Neural cell (in vitro differentiated cells): ENCODE measurements around the gene NOD2. TPM values are rescaled to one million over a fixed set of nuclear protein-coding genes. Genes with fewer than 3 reads are reported as not detected.

ENCODE experiments used
- H2AFZ ChIP-seq: fragments of 200-600, 300-800 bp; sonication (generic), shearing (Covaris generic); 2 replicates; pipeline ENCODE4 v1.6.0; 2014; ENCODE audit warnings: low read depth, mild to moderate bottlenecking, antibody characterized with exemption, low read length, moderate library complexity
- H3F3A ChIP-seq: fragments of 200-600 bp; shearing (Covaris generic); 2 replicates; pipeline ENCODE4 v1.6.1; 2016; ENCODE audit warnings: mild to moderate bottlenecking, moderate library complexity, mixed read lengths, antibody characterized with exemption, low read length; ENCODE audit not compliant: insufficient read depth, poor library complexity, severe bottlenecking
- H3K27ac ChIP-seq: fragments of 200-600, 300-800 bp; sonication (generic), shearing (Covaris generic); 2 replicates; pipeline ENCODE4 v1.5.1; 2014; ENCODE audit warnings: mild to moderate bottlenecking, low read length, moderate library complexity
- H3K27me3 ChIP-seq: fragments of 300-800, 200-600 bp; sonication (generic), shearing (Covaris generic); 2 replicates; pipeline ENCODE4 v1.6.0; 2014; ENCODE audit warnings: mild to moderate bottlenecking, low read depth, low read length, moderate library complexity; ENCODE audit not compliant: insufficient read depth
- H3K36me3 ChIP-seq: fragments of 300-800, 200-600 bp; sonication (generic), shearing (Covaris generic); 2 replicates; pipeline ENCODE4 v1.5.1; 2014; ENCODE audit warnings: mild to moderate bottlenecking, antibody characterized with exemption, low read length, moderate library complexity; ENCODE audit not compliant: insufficient read depth
- H3K4me2 ChIP-seq: fragments of 300-800, 200-600 bp; sonication (generic), shearing (Covaris generic); 2 replicates; pipeline ENCODE4 v1.6.0; 2014; ENCODE audit warnings: mild to moderate bottlenecking, low read length
- H3K4me3 ChIP-seq: fragments of 300-800, 200-600 bp; sonication (generic), shearing (Covaris generic); 2 replicates; pipeline ENCODE4 v1.5.1; 2014; ENCODE audit warnings: mild to moderate bottlenecking, low read length, moderate library complexity
- H3K79me2 ChIP-seq: fragments of 200-600 bp; shearing (Covaris generic); replicated peaks from 2 replicates; pipeline ENCODE4 v1.6.0; 2014; ENCODE audit warnings: mild to moderate bottlenecking, low read length, moderate library complexity; ENCODE audit not compliant: insufficient read depth
- H3K9ac ChIP-seq: fragments of 300-800, 200-600 bp; sonication (generic), shearing (Covaris generic); 2 replicates; pipeline ENCODE4 v1.6.1; 2016; ENCODE audit warnings: mild to moderate bottlenecking, low read length, mixed read lengths
- H3K9me2 ChIP-seq: fragments of 200-600 bp; shearing (Covaris generic); 2 replicates; pipeline ENCODE4 v1.6.1; 2016; ENCODE audit warnings: mild to moderate bottlenecking, low read length, mixed read lengths; ENCODE audit not compliant: insufficient read depth
- H3K9me3 ChIP-seq: fragments of 200-600, 300-800 bp; sonication (generic), shearing (Covaris generic); 2 replicates; pipeline ENCODE4 v1.6.1; 2016; ENCODE audit warnings: mild to moderate bottlenecking, mixed run types, low read length, moderate library complexity, mixed read lengths
- H4K20me1 ChIP-seq: fragments of 200-600 bp; shearing (Covaris generic); 2 replicates; pipeline ENCODE4 v1.6.1; 2016; ENCODE audit warnings: mild to moderate bottlenecking, mixed run types; ENCODE audit not compliant: insufficient read depth
- CTCF ChIP-seq: fragments of 450-650 bp; IDR thresholded peaks from 2 replicates; pipeline ENCODE4 v1.5.1; 2014; ENCODE audit warnings: antibody characterized with exemption, mild to moderate bottlenecking, moderate library complexity; ENCODE audit not compliant: poor library complexity, severe bottlenecking
- EP300 ChIP-seq: fragments of 450-650 bp; conservative IDR thresholded peaks from 2 replicates; pipeline ENCODE4 v1.6.1; 2014; ENCODE audit warnings: antibody characterized with exemption, mild to moderate bottlenecking, moderate library complexity; ENCODE audit not compliant: poor library complexity, severe bottlenecking
- EZH2 ChIP-seq: fragments of 200-600, 300-800 bp; shearing (Covaris generic), sonication (generic); IDR thresholded peaks from 2 replicates; pipeline ENCODE4 v1.6.1; 2014; ENCODE audit warnings: antibody characterized with exemption, low read length, borderline replicate concordance, mild to moderate bottlenecking; ENCODE audit not compliant: insufficient read depth, poor library complexity, severe bottlenecking
- MXI1 ChIP-seq: fragments of 450-650 bp; conservative IDR thresholded peaks from 2 replicates; pipeline ENCODE4 v1.6.1; 2014; ENCODE audit warnings: antibody characterized with exemption, mild to moderate bottlenecking; ENCODE audit not compliant: poor library complexity, severe bottlenecking
- POLR2AphosphoS5 ChIP-seq: IDR thresholded peaks from 2 replicates; pipeline ENCODE4 v1.6.1; 2012
- RAD21 ChIP-seq: fragments of 450-650 bp; conservative IDR thresholded peaks from 2 replicates; pipeline ENCODE4 v1.6.1; 2014; ENCODE audit warnings: antibody characterized with exemption, mild to moderate bottlenecking, moderate library complexity
- REST ChIP-seq: IDR thresholded peaks from 2 replicates; pipeline ENCODE4 v1.6.1; 2012; ENCODE audit warnings: borderline replicate concordance
- SMC3 ChIP-seq: fragments of 450-650 bp; conservative IDR thresholded peaks from 2 replicates; pipeline ENCODE4 v1.6.1; 2014; ENCODE audit warnings: antibody characterized with exemption, mild to moderate bottlenecking, moderate library complexity; ENCODE audit not compliant: poor library complexity
- TAF1 ChIP-seq: IDR thresholded peaks from 2 replicates; pipeline ENCODE4 v1.6.1; 2012; ENCODE audit warnings: low read depth
- polyA plus RNA-seq: library from polyadenylated mRNA; depleted of rRNA; stranded (reverse); fragments of >200 nt; gene quantifications from 2 replicates; pipeline ENCODE4 v1.2.3, GENCODE V29; 2014

Gene NOD2
- polyA plus RNA-seq, 1 donor from 2014 or later, result not detected

- no peak for TF ChIP-seq POLR2AphosphoS5
- TF ChIP-seq EZH2, result no peak
- no peak for TF ChIP-seq MXI1
- TF ChIP-seq CTCF, result no peak
- TF ChIP-seq RAD21, result no peak
- Histone ChIP-seq H3K9ac (no peak overlapping the region), H3K27me3 (no peaks in the 10 kb centered on the region), H2AFZ (no peak overlapping the region), H4K20me1 (no peaks in the 10 kb centered on the region), H3K9me2 (no peaks in the 10 kb centered on the region), H3F3A (no peaks in the 10 kb centered on the region), H3K79me2 (no peaks in the 10 kb centered on the region), H3K9me3 (no peaks in the 10 kb centered on the region), H3K4me2 (no peak overlapping the region), H3K36me3 (no peaks in the 10 kb centered on the region), H3K4me3 (no peak overlapping the region), H3K27ac (no peak overlapping the region)
These were observed 42.3 kb downstream of the NOD2 start for GRCh38 chr16:50735629-50736122.

GRCh38 chr16:50736448-50736847 lies 43.0 kb downstream of the NOD2 start:
- no peak for TF ChIP-seq RAD21
- TF ChIP-seq EP300, result no peak
- TF ChIP-seq MXI1, result no peak
- TF ChIP-seq REST, result no peak
- no peak for TF ChIP-seq CTCF
- no peak for TF ChIP-seq TAF1
- no peak for TF ChIP-seq POLR2AphosphoS5
- no peak for TF ChIP-seq SMC3
- TF ChIP-seq EZH2, result no peak
- no peaks in the 10 kb centered on the region for H3K9me3 ChIP-seq
- no peak overlapping the region for H3K27ac ChIP-seq

More at GRCh38 chr16:50736448-50736847, 43.0 kb downstream of the NOD2 start:
- no peak overlapping the region for H3K4me3 ChIP-seq
- no peaks in the 10 kb centered on the region for H3K36me3 ChIP-seq
- H2AFZ ChIP-seq, result no peak overlapping the region
- no peaks in the 10 kb centered on the region for H3K79me2 ChIP-seq
- H4K20me1 ChIP-seq, result no peaks in the 10 kb centered on the region
- no peaks in the 10 kb centered on the region for H3F3A ChIP-seq
- no peaks in the 10 kb centered on the region for H3K9me2 ChIP-seq
- H3K9ac ChIP-seq, result no peak overlapping the region
- H3K4me2 ChIP-seq, result no peak overlapping the region
- H3K27me3 ChIP-seq, result no peaks in the 10 kb centered on the region
